ENCODE measurements around the gene KRT20. TPM values are rescaled to one million over a fixed set of nuclear protein-coding genes. Genes with fewer than 3 reads are reported as not detected.
"Not testable (repeated sequence)": the region's sequence is repeated elsewhere in the genome, so short reads cannot be mapped to it uniquely, and the experiment has no call there.

Gene KRT20
- total RNA-seq = not detected

GRCh38 chr17:40884708-40885512, at the start of gene KRT20:
Gene KRT20 (minus strand): TSS chr17:40885242. CDS start chr17:40885185, 57 bp downstream.
- CTCF ChIA-PET = no interaction called here
- POLR2A ChIA-PET = no interaction called here

GRCh38 chr17:40932608-40933007, 47.6 kb upstream of the KRT20 start:
- ChIA-PET CTCF (no interaction called here), POLR2A (no interaction called here)

GRCh38 chr17:40931311-40931710, 46.3 kb upstream of the KRT20 start:
- ChIA-PET CTCF (no interaction called here), POLR2A (no interaction called here)

GRCh38 chr17:40926341-40926740, 41.3 kb upstream of the KRT20 start:
- CTCF ChIA-PET = no interaction called here
- POLR2A ChIA-PET = no interaction called here

- ChIA-PET CTCF (interaction anchor here (0.7 kb wide), 1 partner anchor 415 kb away, joined by 7 read pairs; no protein-coding TSS in a partner anchor), POLR2A (no interaction called here)
These were observed 37.2 kb upstream of the KRT20 start for GRCh38 chr17:40922239-40922638.

- POLR2A ChIA-PET = no interaction called here
- CTCF ChIA-PET = interaction anchor here (1.5 kb wide), 1 partner anchor 9 kb away, joined by 4 read pairs; no protein-coding TSS in a partner anchor
These were observed 36.0 kb upstream of the KRT20 start for GRCh38 chr17:40921026-40921425.

GRCh38 chr17:40917116-40917515, 32.1 kb upstream of the KRT20 start:
- POLR2A ChIA-PET = not testable (repeated sequence)
- CTCF ChIA-PET = interaction anchor here (0.6 to 1.4 kb wide), 2 partner anchors 114 to 746 kb away, joined by 4 to 5 read pairs; no protein-coding TSS in a partner anchor

GRCh38 chr17:40916366-40916765, 31.3 kb upstream of the KRT20 start:
- POLR2A ChIA-PET = no interaction called here
- CTCF ChIA-PET = interaction anchor here (0.8 to 1.4 kb wide), 2 partner anchors 710 to 747 kb away, joined by 3 to 5 read pairs; no protein-coding TSS in a partner anchor

GRCh38 chr17:40915721-40916256, 30.7 kb upstream of the KRT20 start:
- ChIA-PET CTCF (interaction anchor here (0.8 to 1.4 kb wide), 3 partner anchors 633 to 747 kb away, joined by 3 to 5 read pairs (median 3); no protein-coding TSS in a partner anchor), POLR2A (no interaction called here)

GRCh38 chr17:40915199-40915661, 30.2 kb upstream of the KRT20 start:
- ChIA-PET POLR2A (no interaction called here), CTCF (interaction anchor here (1.1 to 1.2 kb wide), 2 partner anchors 10 to 633 kb away, joined by 3 read pairs; no protein-coding TSS in a partner anchor)

GRCh38 chr17:40914075-40914855, 29.2 kb upstream of the KRT20 start:
- POLR2A ChIA-PET = no interaction called here
- CTCF ChIA-PET = interaction anchor here (1.1 to 1.2 kb wide), 2 partner anchors 10 to 634 kb away, joined by 3 read pairs; no protein-coding TSS in a partner anchor

- CTCF ChIA-PET = no interaction called here
These were observed 27.6 kb upstream of the KRT20 start for GRCh38 chr17:40912486-40913210.

GRCh38 chr17:40910441-40910841, 25.4 kb upstream of the KRT20 start:
- POLR2A ChIA-PET = no interaction called here
- CTCF ChIA-PET = interaction anchor here (0.9 to 1.9 kb wide), 2 partner anchors 12 to 753 kb away, joined by 4 to 10 read pairs; no protein-coding TSS in a partner anchor

More at GRCh38 chr17:40912486-40913210, 27.6 kb upstream of the KRT20 start:
- POLR2A ChIA-PET = no interaction called here

GRCh38 chr17:40909755-40910154, 24.7 kb upstream of the KRT20 start:
- ChIA-PET POLR2A (no interaction called here), CTCF (interaction anchor here (0.9 to 1.9 kb wide), 4 partner anchors 12 to 753 kb away, joined by 4 to 10 read pairs (median 6); no protein-coding TSS in a partner anchor)

- ChIA-PET CTCF (interaction anchor here (1.7 to 1.9 kb wide), 3 partner anchors 640 to 754 kb away, joined by 5 to 10 read pairs (median 6); no protein-coding TSS in a partner anchor), POLR2A (no interaction called here)
These were observed 24.3 kb upstream of the KRT20 start for GRCh38 chr17:40909351-40909750.

- ChIA-PET POLR2A (no interaction called here), CTCF (interaction anchor here (1.0 kb wide), 1 partner anchor 102 kb away, joined by 3 read pairs; no protein-coding TSS in a partner anchor)
These were observed 21.6 kb upstream of the KRT20 start for GRCh38 chr17:40906613-40907012.

- CTCF ChIA-PET = interaction anchor here (1.3 kb wide), 1 partner anchor 9 kb away, joined by 3 read pairs; no protein-coding TSS in a partner anchor
- POLR2A ChIA-PET = no interaction called here
These were observed 20.3 kb upstream of the KRT20 start for GRCh38 chr17:40905370-40905769.

- CTCF ChIA-PET = no interaction called here
- POLR2A ChIA-PET = interaction anchor here (1.1 kb wide), 1 partner anchor 85 kb away, joined by 3 read pairs; no protein-coding TSS in a partner anchor
These were observed 18.2 kb upstream of the KRT20 start for GRCh38 chr17:40903129-40903847.
